Activated CD8-positive, alpha-beta memory T cell treated with anti-CD3 and anti-CD28 coated beads, Interleukin-2, amount 50 U/mL, for 24 hours (primary cell): ENCODE data around the gene DBNDD2.

Experiments used
- DNase-seq: peaks from one replicate; pipeline ENCODE4 v3.0.0-alpha.2; 2020; ENCODE audit errors: extremely low read depth

Gene DBNDD2

GRCh38 chr20:45449528-45449927 is 41.4 kb downstream of the DBNDD2 start:
- no peak for DNase-seq

GRCh38 chr20:45450097-45450818 is 42.2 kb downstream of the DBNDD2 start:
- DNase-seq: no peak

- DNase-seq: no peak
Observed at GRCh38 chr20:45452238-45452637, 44.1 kb downstream of the DBNDD2 start.

GRCh38 chr20:45452772-45453691 is 44.9 kb downstream of the DBNDD2 start:
- DNase-seq: no peak

GRCh38 chr20:45456632-45457031 is 48.5 kb downstream of the DBNDD2 start:
- no peak for DNase-seq

- no peak for DNase-seq
Observed at GRCh38 chr20:45459606-45460005, 51.5 kb downstream of the DBNDD2 start.
